GM18873 (cell line): ENCODE data around the gene ARHGEF1.
"Not testable (repeated sequence)": the region's sequence is repeated elsewhere in the genome, so short reads cannot be mapped to it uniquely, and the experiment has no call there.

ENCODE experiments used
- ATAC-seq: cut with Tn5 transposase; IDR thresholded peaks from one replicate; pipeline ENCODE4 v1.9.1; 2021; ENCODE audit warnings: mild to moderate bottlenecking, moderate library complexity, moderate number of reproducible peaks; ENCODE audit not compliant: unreplicated experiment, low FRiP score

Gene ARHGEF1

GRCh38 chr19:41927497-41928192 is 44.7 kb downstream of the ARHGEF1 start:
- ATAC-seq: no peak

GRCh38 chr19:41928221-41928683 is 45.3 kb downstream of the ARHGEF1 start, which contains the start of gene ERFL:
ERFL (minus strand) TSS chr19:41928449; CDS start chr19:41912919, 15,530 bp downstream.
- ATAC-seq: no peak

GRCh38 chr19:41928754-41929535 is 46.0 kb downstream of the ARHGEF1 start:
- ATAC-seq: no peak

DNA sequence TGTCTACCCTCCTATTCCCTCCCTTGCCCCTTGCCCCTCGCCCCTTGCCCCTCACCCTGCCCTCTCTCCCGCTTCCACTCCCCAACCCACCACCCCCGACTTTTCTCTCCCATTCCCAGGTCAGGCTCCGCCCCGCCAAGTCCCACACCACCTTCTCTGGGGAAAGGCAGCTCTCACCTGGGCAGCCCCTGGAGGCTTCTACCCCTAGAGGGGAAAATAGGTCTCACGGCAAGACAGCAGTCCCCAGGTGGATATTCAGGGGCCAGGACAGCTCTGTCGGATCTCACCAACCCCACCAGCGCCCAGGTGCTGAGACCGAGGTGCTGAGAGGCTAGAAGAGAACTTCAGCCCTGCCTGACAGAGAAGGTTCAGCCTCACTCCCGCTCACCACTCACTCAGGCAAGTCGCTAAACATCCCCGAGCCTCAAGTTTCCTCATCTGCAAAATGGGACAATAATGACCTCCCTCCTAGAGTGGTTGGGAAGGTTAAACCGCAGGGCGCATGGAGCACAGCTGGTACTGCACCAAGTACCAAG is 46.6 kb downstream of the ARHGEF1 start:
- no peak for ATAC-seq

DNA sequence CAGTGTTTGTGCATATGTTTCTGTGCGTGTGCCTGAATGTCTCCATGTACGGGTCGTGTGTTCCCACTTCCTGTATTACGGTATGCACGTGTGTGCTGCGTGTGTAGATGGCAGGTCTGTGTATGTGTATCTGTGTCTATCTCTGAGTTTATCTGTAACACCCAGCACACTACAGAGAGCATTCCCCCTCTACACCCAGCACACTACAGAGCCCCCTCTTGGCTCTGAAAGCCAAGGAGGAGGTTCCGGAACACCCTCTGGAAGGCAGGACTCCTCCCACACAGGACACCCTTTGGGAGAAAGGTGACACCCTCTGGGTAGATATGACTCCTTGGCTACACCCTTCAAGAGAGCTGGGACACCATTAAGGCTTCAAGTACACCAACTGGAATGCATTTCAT is 47.3 kb downstream of the ARHGEF1 start:
- ATAC-seq: no peak

DNA sequence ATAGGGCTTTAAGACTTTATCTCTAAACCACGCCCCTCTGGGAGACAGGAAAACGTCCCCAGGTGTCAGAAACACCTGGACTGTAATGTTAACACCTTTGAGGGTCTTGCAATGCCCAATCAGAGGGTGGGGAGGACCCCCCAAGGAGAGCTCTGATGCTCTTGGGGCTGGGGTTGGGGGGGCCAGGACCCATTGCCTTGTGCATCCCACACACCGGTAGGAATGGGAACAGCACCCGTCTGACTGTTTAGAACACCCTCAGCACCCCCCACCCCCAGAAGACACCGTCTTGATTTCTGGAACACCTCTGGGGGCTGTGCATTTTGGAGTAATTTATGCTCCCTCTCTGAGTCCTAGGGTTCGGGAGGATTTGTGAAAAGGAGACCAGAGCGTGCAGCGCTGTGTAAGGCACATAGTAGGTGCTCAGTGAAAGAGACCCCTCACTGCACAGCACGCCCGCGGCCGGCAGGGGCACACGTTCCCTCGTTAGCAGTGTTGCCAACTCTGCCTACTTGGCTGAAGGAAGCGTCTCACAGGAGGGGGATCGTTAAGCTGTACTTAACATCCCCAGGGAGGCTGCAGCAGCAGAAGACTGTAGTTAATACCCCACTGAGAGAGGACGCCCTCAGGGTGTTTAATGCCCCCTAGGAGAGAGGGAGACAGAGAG is 48.1 kb downstream of the ARHGEF1 start:
- ATAC-seq: no peak

GRCh38 chr19:41932259-41932719 is 49.3 kb downstream of the ARHGEF1 start:
- ATAC-seq: no peak

GRCh38 chr19:41932720-41933332 is 49.8 kb downstream of the ARHGEF1 start:
- no peak for ATAC-seq

GRCh38 chr19:41933693-41934426 is 50.9 kb downstream of the ARHGEF1 start:
- no peak for ATAC-seq

- no peak for ATAC-seq
Observed at GRCh38 chr19:41934849-41935374, 51.9 kb downstream of the ARHGEF1 start.

- no peak for ATAC-seq
Observed at GRCh38 chr19:41935760-41936415, 52.9 kb downstream of the ARHGEF1 start.

DNA sequence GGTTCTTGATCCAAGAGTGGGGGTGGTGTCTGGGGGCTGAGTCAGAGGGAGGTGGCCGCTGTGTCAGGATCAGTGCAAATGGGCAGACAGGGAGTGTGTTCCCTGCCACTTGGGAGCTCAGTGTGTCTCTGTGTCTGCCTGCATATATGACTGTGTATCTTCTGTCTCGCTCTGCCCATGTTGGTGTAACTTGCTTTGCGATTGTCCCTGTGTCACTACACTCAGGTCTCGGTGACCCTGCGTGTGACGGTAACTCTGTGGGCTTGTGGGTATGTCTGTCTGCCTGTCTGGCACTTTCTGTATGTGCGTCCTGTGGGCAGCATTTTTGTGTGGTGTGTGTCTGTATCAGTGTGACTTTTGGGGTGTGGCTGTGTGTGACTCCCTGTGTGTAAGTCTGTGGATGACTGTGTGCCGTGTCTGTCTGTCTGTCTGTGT is 53.4 kb downstream of the ARHGEF1 start:
- no peak for ATAC-seq

DNA sequence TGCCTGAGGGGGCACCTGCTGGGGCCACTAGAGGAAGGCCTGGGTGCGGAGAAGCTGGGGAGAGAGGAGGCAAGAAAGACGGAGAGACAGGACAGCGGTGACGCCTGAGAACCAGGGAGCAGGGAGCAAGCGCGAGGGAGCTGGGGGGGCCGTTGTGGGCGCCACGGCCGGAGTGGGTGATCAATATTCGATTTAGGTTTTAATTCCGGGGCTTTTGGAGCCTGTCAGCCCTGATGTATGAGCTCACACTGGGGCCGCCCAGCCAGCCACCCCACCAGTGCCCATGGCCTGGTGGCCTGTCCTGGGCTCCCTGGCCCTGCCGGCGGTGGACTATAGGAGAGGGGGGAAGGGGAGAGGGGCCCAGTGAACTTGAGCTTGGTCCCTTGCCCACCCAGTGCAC is 54.0 kb downstream of the ARHGEF1 start:
- ATAC-seq: no peak

GRCh38 chr19:41937525-41938468 is 54.8 kb downstream of the ARHGEF1 start:
- ATAC-seq: no peak

GRCh38 chr19:41939209-41939608 is 56.2 kb downstream of the ARHGEF1 start:
- ATAC-seq: not testable (repeated sequence)

DNA sequence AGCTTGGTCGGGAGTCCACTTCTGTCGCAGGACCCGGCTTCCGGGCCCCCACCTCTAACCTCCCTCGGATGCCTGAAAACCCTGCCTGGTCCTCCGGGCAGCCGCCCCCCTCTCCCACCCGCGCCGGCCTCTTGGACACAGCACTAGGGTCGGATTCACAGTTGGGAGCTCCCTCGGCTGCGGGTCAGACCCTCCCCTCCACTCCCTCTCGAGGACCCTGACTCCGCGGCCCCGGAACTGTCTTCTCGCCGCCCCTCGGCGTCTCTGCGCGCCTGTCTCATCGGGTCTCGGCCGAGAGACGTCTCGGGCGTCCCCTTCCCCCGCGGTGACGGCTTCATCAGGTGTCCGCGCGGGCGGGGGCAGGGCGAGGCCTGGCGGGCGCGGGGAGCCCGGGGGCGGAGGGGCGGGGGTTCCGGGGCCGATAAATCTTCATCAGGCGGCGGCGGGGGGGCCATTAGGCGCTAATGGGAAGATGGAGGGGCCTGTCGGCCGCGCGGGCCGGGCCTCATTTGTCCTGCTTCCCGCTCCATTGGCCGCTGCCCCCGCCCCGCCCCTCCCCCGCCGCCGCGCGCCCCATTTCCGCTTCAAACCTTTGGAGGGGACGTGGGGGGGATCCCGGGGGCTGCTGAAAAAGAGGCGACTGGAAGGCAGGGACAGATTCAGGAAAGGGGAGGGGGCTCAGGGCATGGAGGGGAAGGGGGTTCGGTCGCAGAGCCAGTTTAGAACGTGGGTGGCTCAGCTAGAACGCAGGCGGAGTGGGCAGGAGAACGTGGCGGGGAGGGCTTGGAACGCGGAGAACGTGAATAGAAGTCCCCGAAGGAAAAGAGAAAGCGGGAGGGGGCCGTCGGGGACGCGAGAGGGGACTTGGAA is 57.1 kb downstream of the ARHGEF1 start:
- ATAC-seq: no peak
